HL-60/S4 treated with retinoic acid at 250 ng/mL for 4 days and 3 days (cell line): ENCODE results near the gene FHDC1.

Experiments used
- in situ Hi-C: fragments of 300-500 bp; cut with MboI; formaldehyde crosslinking; loops from 2 replicates; pipeline ENCODE4 v1.7.0; 2022; ENCODE audit warnings: low sequenced_read_pairs

FHDC1 gene

GRCh38 chr4:152936446-152937335, 568 bp downstream of the FHDC1 start:
- in situ Hi-C loops, result no loop called here

- in situ Hi-C loops, result no loop called here
These were observed 1.5 kb downstream of the FHDC1 start for GRCh38 chr4:152937336-152938236.

- in situ Hi-C loops, result no loop called here
These were observed 2.3 kb downstream of the FHDC1 start for GRCh38 chr4:152938237-152938947.

GRCh38 chr4:152939621-152940020, 3.5 kb downstream of the FHDC1 start:
- in situ Hi-C loops, result no loop called here

GRCh38 chr4:152940461-152940860, 4.3 kb downstream of the FHDC1 start:
- in situ Hi-C loops, result no loop called here

- in situ Hi-C loops, result no loop called here
These were observed 5.3 kb downstream of the FHDC1 start for GRCh38 chr4:152941411-152941810.

- in situ Hi-C loops, result no loop called here
These were observed 6.2 kb downstream of the FHDC1 start for GRCh38 chr4:152942346-152942745.

- in situ Hi-C loops, result no loop called here
These were observed 7.5 kb downstream of the FHDC1 start for GRCh38 chr4:152943672-152944071.

GRCh38 chr4:152944666-152945320, 8.7 kb downstream of the FHDC1 start:
- in situ Hi-C loops, result no loop called here

GRCh38 chr4:152945639-152946038, 9.5 kb downstream of the FHDC1 start:
- in situ Hi-C loops, result no loop called here

- in situ Hi-C loops, result no loop called here
These were observed 10.3 kb downstream of the FHDC1 start for GRCh38 chr4:152946446-152946845.

- in situ Hi-C loops, result no loop called here
These were observed 11.2 kb downstream of the FHDC1 start for GRCh38 chr4:152947311-152947710.

GRCh38 chr4:152949930-152950329, 13.8 kb downstream of the FHDC1 start:
- in situ Hi-C loops, result no loop called here

GRCh38 chr4:152950402-152951274, 14.5 kb downstream of the FHDC1 start:
- in situ Hi-C loops, result no loop called here

GRCh38 chr4:152951348-152951747, 15.2 kb downstream of the FHDC1 start:
- in situ Hi-C loops, result no loop called here

- in situ Hi-C loops, result no loop called here
These were observed 17.4 kb downstream of the FHDC1 start for GRCh38 chr4:152953514-152953913.

GRCh38 chr4:152954741-152955140, 18.6 kb downstream of the FHDC1 start:
- in situ Hi-C loops, result no loop called here

GRCh38 chr4:152956147-152956546, 20.0 kb downstream of the FHDC1 start:
- in situ Hi-C loops, result no loop called here

- in situ Hi-C loops, result no loop called here
These were observed 20.7 kb downstream of the FHDC1 start for GRCh38 chr4:152956650-152957436.
